GM18507 (cell line): ENCODE data around the gene CAMTA1.
A peak's percentile ranks its signal among the peaks of the same experiment; 100 is the strongest.

Experiments used
- DNase-seq: peaks from one replicate; pipeline ENCODE4 v3.0.0; 2011; ENCODE audit warnings: low read depth; ENCODE audit not compliant: insufficient read length; ENCODE audit errors: extremely low spot score
- FAIRE-seq: peaks from 2 replicates; lab custom pipeline; 2011; peaks lifted over from hg19 to GRCh38; lab: Jason Lieb, UNC

CAMTA1 gene

GRCh38 chr1:7751174-7751573, 965.9 kb downstream of the CAMTA1 start:
- no peak for FAIRE-seq
- DNase-seq: no peak

- no peak for DNase-seq
- peak; percentile 75 for FAIRE-seq
Measured at GRCh38 chr1:7752512-7753417, 967.5 kb downstream of the CAMTA1 start.

DNA sequence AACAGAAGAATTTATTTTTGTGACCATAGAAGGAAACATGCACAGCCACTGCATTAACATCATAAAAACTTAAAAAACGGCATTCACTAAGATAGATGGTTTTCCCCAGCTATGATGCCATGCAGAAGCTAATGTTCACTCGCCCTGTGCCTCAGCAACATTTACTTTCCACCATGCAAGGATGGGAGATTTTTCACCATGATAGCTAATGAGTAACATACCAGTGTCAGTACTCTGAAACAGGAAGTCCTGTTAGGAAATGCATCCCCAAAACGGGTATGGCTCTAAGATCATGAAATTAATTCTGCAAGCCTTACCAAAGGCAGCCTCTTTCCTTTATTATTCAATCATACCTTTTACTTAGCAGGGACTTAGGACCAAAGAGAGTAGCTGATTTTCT, 968.4 kb downstream of the CAMTA1 start:
- FAIRE-seq: no peak
- no peak for DNase-seq

- no peak for DNase-seq
- FAIRE-seq: no peak
Measured at GRCh38 chr1:7754234-7754633, 969.0 kb downstream of the CAMTA1 start.

- peak; percentile 15 for FAIRE-seq
- DNase-seq: no peak
Measured at GRCh38 chr1:7755448-7755847, 970.2 kb downstream of the CAMTA1 start.

DNA sequence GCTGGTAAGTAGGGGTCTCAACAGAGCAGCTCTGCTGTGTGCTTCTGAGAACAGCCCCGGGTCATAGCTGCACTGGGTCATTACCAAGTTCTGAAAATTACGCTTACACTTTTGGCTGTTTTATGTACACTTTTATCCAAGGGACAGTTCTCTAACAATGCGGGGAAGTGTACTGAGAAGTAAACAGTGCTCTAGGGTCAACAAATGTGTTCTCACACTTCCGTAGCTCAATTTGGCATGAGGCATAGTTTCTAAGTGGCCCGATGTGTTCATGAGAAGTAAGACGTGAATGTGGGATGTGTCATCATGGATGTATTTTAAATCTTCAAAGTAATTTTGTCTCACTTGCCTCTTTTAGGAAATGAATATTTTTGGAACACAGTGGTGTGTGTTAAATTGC, 975.0 kb downstream of the CAMTA1 start:
- no peak for FAIRE-seq
- no peak for DNase-seq

GRCh38 chr1:7761103-7761502, 975.8 kb downstream of the CAMTA1 start:
- FAIRE-seq (no peak), DNase-seq (no peak)

- DNase-seq (no peak), FAIRE-seq (no peak)
Measured at GRCh38 chr1:7767176-7767575, 981.9 kb downstream of the CAMTA1 start.

DNA sequence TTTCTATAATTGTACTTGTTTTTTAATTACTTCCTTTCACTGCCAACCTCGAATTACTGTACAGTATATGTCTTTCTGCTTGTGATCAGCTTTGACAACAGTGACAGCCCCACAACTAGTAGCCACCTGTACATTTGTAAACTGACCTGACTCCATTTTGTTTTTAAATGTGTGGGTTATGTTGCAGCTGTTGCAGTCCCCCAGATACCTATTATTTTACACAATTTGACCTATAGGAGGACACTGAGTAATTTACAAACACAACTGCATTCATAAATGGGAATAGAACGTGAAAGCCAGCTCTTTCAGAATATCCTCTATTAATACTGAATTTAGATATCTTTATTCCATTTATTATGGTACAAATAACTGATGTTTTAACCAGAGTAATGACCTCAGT, 983.3 kb downstream of the CAMTA1 start:
- FAIRE-seq (peak; percentile 12), DNase-seq (no peak)

DNA sequence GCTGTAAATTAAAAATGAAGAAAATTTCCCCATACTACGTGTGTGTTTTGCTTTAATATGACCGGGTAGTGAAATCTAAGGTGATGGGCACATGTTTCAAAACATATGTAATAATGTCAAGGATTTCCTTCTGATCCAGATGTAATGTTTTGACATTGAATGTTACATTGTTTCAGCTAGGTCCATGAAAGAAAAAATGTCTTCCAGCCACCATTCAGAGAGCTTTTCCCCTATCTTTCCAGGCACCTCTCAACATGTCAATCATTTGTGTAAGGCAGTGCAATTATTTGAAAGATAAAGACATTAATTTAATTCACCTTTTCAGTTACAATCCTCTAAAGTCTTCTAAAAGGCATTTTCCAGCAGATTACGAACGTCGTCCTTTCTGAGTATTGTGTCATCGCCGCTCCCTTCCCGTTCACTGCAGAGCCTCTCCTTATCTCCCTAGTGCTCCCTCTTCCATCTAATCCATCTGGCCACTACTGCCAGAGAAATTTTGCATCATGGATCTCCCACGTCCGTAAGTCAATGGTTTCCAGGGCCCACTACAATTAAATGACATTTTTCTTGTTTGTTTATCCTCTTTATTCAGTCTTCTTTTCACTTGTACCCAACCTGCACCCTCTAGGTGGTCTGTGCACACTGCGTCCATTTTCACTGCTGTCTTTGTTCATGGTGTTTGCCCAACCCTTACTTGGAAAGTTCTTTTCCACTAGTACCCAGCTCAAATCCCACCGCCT, 984.6 kb downstream of the CAMTA1 start:
- DNase-seq (no peak), FAIRE-seq (no peak)

- DNase-seq (no peak), FAIRE-seq (no peak)
Measured at GRCh38 chr1:7770669-7770996, 985.4 kb downstream of the CAMTA1 start.

- DNase-seq: peak; percentile 98
Measured at GRCh38 chr1:7770997-7771822, 986.0 kb downstream of the CAMTA1 start, which contains the start of gene VAMP3. Gene VAMP3, plus strand, starts transcription at chr1:7771296. Its CDS starts 88 bp downstream, at chr1:7771384.

DNA sequence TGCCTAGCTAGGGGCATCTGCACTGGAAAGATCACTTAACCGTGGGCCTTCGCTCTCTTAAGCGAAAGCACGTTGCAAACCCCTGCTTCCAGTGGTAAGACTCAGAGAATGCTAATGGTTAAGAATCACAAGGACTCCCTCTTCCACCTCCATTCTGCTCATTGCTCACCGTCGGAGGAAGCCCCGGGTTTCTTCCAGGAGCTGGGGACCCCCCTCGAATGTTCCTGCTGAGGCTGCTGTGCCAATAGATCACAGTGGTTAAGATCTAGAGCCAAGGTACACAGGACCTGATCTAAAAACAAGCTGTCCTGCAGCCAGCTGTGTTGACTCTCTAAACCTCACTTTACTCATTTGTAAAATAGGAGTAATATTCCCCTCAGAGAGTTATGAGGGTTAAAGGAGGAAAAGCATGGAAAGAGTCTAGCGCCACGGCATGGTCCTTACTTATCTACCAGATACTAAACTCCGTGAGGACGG, 986.6 kb downstream of the CAMTA1 start:
- FAIRE-seq (no peak), DNase-seq (no peak)

More at GRCh38 chr1:7770997-7771822, 986.0 kb downstream of the CAMTA1 start, which contains the start of gene VAMP3:
- peak; percentile 84 for FAIRE-seq

DNA sequence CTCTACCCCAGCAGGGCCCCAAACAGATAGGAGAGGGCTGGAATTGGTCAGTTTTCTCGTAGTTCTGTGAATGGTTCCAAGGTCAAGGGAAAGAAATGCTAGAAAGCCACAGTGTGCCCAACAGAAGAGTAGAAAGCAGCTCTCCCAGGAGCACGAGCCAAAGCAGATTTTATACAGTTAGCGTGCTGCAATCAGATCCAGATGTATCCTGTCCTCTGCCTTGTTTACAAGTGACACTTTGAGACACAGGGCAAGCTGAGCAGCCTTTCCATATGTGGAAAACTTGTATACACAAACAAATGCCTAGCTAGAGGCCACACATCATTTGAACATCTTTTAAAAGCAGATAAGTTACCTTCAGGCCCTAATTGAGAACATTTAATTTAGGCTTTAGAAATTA, 992.3 kb downstream of the CAMTA1 start:
- DNase-seq: no peak
- no peak for FAIRE-seq

DNA sequence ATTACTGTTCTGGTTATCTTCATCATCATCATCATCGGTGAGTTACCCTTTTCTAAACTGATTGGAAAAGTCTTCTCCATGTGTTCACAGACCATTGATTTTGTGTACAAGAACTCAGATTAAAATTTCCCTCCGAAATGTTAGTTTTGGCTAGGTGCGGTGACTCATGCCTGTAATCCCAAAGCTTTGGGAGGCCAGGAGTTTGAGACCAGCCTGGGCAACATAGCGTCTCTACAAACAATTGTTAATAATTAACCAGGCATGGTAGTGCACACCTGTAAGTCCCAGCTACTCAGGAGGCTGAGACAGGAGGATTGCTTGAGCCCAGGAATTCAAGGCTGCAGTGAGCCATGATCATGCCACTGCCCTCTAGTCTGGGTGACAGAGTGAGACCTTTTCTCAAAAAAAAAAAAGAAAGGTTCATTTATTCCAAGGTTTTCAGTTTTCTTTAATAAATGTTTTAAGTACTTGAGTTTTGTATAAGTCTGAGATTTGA, 992.9 kb downstream of the CAMTA1 start:
- FAIRE-seq: no peak
- DNase-seq: no peak

DNA sequence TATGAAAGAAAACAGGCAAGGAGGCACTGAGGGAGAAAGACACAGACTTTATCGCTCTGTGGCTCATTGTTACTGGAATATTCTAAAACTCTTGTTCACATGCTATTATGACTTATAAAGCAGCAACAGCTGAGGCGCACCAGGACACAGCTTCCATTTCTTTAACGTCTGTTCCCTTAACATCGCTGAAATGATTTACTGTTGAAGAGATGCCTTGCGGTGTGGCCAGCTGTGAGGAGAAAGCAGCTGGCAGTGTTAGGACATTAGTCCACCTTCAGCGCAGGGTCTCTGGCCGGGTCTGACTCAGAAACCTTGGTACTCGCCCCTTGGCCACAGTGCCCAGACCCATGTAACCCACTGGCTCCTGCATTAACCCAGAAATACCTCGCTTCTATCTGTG, 995.7 kb downstream of the CAMTA1 start:
- DNase-seq (no peak), FAIRE-seq (no peak)

GRCh38 chr1:7781501-7781900, 996.2 kb downstream of the CAMTA1 start:
- DNase-seq (no peak), FAIRE-seq (no peak)

DNA sequence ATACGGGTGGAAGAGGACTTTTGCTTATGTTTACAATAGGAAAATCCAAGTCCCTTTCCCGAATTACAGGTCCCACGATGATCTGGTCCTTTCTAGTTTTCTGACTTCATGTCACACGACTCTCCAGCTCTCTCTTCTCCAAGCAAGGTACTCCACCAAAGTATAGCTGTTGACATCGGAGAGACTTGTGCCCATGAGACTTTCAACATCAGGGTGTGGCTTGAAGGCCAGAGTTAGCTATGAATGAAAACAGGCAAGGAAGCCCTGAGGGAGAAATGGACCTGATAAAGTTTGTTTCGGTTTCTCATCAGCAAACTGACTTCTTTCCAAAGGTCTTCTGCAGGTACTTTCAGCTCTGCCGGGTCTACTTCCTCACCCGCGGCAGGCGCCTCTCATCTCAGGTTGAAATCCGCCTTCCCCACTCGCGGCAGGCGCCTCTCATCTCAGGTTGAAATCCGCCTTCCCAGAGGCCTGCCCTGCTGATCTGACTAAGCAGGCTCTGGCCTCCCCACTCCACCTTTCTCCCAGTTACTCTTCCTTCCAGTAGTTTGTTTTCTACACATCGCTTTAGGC, 996.8 kb downstream of the CAMTA1 start:
- DNase-seq (no peak), FAIRE-seq (no peak)

DNA sequence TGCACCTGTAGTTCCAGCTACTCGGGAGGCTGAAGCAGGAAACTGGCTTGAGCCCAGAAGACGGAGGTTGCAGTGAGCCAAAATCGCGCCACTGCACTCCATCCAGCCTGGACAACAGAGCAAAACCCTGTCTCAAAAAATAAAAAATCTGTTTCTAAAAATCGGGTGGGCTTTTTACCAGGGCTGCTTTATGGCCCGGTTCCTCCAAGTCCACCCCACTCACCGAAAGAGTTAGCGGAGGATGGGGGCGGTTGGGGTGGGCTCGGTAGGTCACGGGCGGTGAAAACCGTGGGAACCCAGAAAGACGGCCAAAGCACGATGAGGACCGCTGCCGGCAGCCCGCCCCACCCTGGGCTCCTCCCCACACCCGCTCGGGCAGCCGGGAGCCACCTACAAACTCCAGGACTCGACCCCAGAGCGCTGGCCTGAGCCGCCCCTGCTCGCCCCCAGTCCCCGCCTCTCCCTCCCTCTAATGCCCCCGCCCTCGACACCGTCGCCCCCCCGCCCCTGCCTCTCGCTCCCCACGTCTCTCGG, 998.0 kb downstream of the CAMTA1 start:
- FAIRE-seq (no peak), DNase-seq (peak; percentile 15)
